Cardiac ventricle fibroblast (primary cell): ENCODE results near the gene CNTN4. TPM values are rescaled to one million over a fixed set of nuclear protein-coding genes. Genes with fewer than 3 reads are reported as not detected.

Source experiments
- total RNA-seq: library from RNA; depleted of rRNA; stranded (reverse); fragments of >200 nt; gene quantifications from 2 replicates; pipeline ENCODE4 v1.2.3, GENCODE V29; 2015

Gene CNTN4
- total RNA-seq: not detected in 2 replicates

GRCh38 chr3:2098398-2099027, at the start of gene CNTN4:
CNTN4 (plus strand) TSS chr3:2098866.

